Panc1 (cell line): ENCODE data around the gene NTN4.

Experiments used
- POLR2AphosphoS5 ChIP-seq: IDR thresholded peaks from 2 replicates; pipeline ENCODE4 v1.6.1; 2012; ENCODE audit warnings: mild to moderate bottlenecking, low read depth, low read length, moderate library complexity
- REST ChIP-seq, 2 experiments: IDR thresholded peaks; 2 replicates each; pipeline ENCODE4 v1.6.1; 2011 to 2012; ENCODE audit warnings: low read depth in 2 of 2, control low read depth in 1 of 2, low read length in 1 of 2, mild to moderate bottlenecking in 1 of 2, moderate library complexity in 1 of 2; ENCODE audit not compliant: insufficient read depth in 1 of 2
- SIN3A ChIP-seq: IDR thresholded peaks from 2 replicates; pipeline ENCODE4 v1.6.1; 2012; ENCODE audit warnings: low read depth, mild to moderate bottlenecking, low read length, moderate library complexity, borderline replicate concordance; ENCODE audit not compliant: insufficient read depth
- TCF7L2 ChIP-seq: IDR thresholded peaks from 2 replicates; pipeline ENCODE4 v1.6.1; 2011; ENCODE audit warnings: mild to moderate bottlenecking, low read depth, low read length, inconsistent platforms
- TF ChIP-seq, protein P1 (sequence below): fragments of 450-650 bp; IDR thresholded peaks from 2 replicates; pipeline ENCODE4 v1.5.1; 2017; ENCODE audit warnings: mild to moderate bottlenecking

DNA sequence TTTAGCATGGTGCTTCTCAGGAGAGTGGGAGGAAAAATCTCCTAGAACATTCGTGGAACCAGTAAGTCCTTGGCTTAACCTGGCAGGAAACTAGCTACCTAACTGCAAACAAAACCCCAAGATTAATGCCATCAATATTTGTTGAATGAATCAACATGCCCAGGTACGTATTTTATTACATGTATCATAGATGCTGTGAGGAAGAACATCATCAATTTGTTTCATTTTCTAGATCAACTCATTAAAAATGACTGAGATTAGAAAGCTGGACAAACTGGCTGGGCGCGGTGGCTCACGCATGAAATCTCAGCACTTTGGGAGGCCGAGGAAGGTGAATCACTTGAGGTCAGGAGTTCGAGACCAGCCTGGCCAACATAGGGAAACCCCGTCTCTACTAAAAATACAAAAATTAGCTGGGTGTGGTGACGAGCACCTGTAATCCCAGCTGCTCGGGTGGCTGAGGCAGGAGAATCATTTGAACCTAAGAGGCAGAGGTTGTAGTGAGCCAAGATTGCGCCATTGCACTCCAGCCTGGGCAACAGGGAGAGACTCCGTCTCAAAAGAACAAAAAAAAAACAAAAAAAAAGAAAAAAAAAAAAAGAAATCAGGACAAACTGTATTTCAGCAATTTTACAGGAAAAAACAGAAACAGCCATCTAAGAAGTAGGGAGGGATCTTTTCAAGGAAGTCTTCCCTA lies 88.7 kb downstream of the NTN4 start:
- TF ChIP-seq, protein P1, sequence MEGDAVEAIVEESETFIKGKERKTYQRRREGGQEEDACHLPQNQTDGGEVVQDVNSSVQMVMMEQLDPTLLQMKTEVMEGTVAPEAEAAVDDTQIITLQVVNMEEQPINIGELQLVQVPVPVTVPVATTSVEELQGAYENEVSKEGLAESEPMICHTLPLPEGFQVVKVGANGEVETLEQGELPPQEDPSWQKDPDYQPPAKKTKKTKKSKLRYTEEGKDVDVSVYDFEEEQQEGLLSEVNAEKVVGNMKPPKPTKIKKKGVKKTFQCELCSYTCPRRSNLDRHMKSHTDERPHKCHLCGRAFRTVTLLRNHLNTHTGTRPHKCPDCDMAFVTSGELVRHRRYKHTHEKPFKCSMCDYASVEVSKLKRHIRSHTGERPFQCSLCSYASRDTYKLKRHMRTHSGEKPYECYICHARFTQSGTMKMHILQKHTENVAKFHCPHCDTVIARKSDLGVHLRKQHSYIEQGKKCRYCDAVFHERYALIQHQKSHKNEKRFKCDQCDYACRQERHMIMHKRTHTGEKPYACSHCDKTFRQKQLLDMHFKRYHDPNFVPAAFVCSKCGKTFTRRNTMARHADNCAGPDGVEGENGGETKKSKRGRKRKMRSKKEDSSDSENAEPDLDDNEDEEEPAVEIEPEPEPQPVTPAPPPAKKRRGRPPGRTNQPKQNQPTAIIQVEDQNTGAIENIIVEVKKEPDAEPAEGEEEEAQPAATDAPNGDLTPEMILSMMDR = no peak
- TF ChIP-seq POLR2AphosphoS5 (no peak), REST (IDR thresholded peaks at IDR 0.05; ENCODE audit: insufficient read depth in 1 of 2, low read depth in 2 of 2, low read length in 1 of 2) (no peak), TCF7L2 (no peak), SIN3A (no peak)
